Stimulated activated CD8-positive, alpha-beta memory T cell treated with anti-CD3 and anti-CD28 coated beads, Interleukin-4, amount 100 ng/mL, for 4 hours (primary cell): ENCODE measurements around the gene ASB10.

Experiments used
- DNase-seq, 2 donors: peaks; one replicate each; pipeline ENCODE4 v3.0.0-alpha.2; 2020; ENCODE audit warnings: low read depth in 2 of 2, low spot score in 1 of 2

The ASB10 gene

GRCh38 chr7:151135866-151136843 lies 50.9 kb downstream of the ASB10 start:
- DNase-seq = no peak

- no peak for DNase-seq
Measured at GRCh38 chr7:151135525-151135845, 51.6 kb downstream of the ASB10 start.

- DNase-seq = no peak
Measured at GRCh38 chr7:151134743-151135524, 52.1 kb downstream of the ASB10 start.

GRCh38 chr7:151133986-151134742 lies 52.9 kb downstream of the ASB10 start:
- DNase-seq = no peak

- DNase-seq = no peak
Measured at GRCh38 chr7:151133266-151133985, 53.6 kb downstream of the ASB10 start.

GRCh38 chr7:151132461-151133205 lies 54.4 kb downstream of the ASB10 start:
- no peak for DNase-seq

- DNase-seq = no peak
Measured at GRCh38 chr7:151131592-151132293, 55.3 kb downstream of the ASB10 start.

GRCh38 chr7:151131224-151131591 lies 55.8 kb downstream of the ASB10 start:
- DNase-seq = no peak

- DNase-seq = no peak
Measured at GRCh38 chr7:151130741-151131157, 56.3 kb downstream of the ASB10 start.

GRCh38 chr7:151129960-151130591 lies 57.0 kb downstream of the ASB10 start:
- no peak for DNase-seq

GRCh38 chr7:151129117-151129959 lies 57.7 kb downstream of the ASB10 start:
- no peak for DNase-seq

- DNase-seq = no peak
Measured at GRCh38 chr7:151128716-151129115, 58.3 kb downstream of the ASB10 start.

- DNase-seq = no peak
Measured at GRCh38 chr7:151128144-151128543, 58.9 kb downstream of the ASB10 start.

GRCh38 chr7:151126491-151127137 lies 60.4 kb downstream of the ASB10 start:
- no peak for DNase-seq

GRCh38 chr7:151125846-151126481 lies 61.1 kb downstream of the ASB10 start:
- no peak for DNase-seq
